GM23338 (cell line): ENCODE results near the gene RIPOR3.

Experiments
- CREB1 ChIP-seq: fragments of 250-450 bp; sonication (Bioruptor Pico); IDR thresholded peaks from 2 replicates; pipeline ENCODE4 v1.5.0; 2020; ENCODE audit warnings: low read depth, mild to moderate bottlenecking, moderate library complexity
- CTCF ChIP-seq, 2 experiments: fragments of 200-600 bp in 1 of 2; sonication (generic) in 1 of 2; conservative IDR thresholded peaks; 2 replicates each; pipeline versions ENCODE4 v1.5.1 to v1.6.1; 2016 to 2017; ENCODE audit warnings: antibody characterized with exemption in 2 of 2, low read depth in 2 of 2, mild to moderate bottlenecking in 2 of 2, moderate library complexity in 1 of 2
- ETS1 ChIP-seq: IDR thresholded peaks from 2 replicates; pipeline ENCODE4 v1.6.1; 2016; ENCODE audit warnings: antibody characterized with exemption
- EZH2 ChIP-seq: fragments of 200-600 bp; sonication (generic); IDR thresholded peaks from one replicate; pipeline ENCODE4 v1.8.0; 2017; ENCODE audit warnings: antibody characterized with exemption, mild to moderate bottlenecking, low read depth; ENCODE audit not compliant: unreplicated experiment
- EZH2phosphoT487 ChIP-seq: fragments of 200-600 bp; sonication (generic); IDR thresholded peaks from one replicate; pipeline ENCODE4 v1.8.1; 2018; ENCODE audit warnings: antibody characterized with exemption; ENCODE audit not compliant: unreplicated experiment
- JUNB ChIP-seq: IDR thresholded peaks from one replicate; pipeline ENCODE4 v1.6.1; 2016; ENCODE audit warnings: antibody characterized with exemption; ENCODE audit not compliant: unreplicated experiment
- NANOG ChIP-seq: IDR thresholded peaks from 2 replicates; pipeline ENCODE4 v1.6.1; 2016; ENCODE audit warnings: antibody characterized with exemption, borderline replicate concordance
- POLR2AphosphoS5 ChIP-seq: IDR thresholded peaks from 2 replicates; pipeline ENCODE4 v1.6.1; 2016; ENCODE audit warnings: antibody characterized with exemption, low read depth
- REST ChIP-seq: IDR thresholded peaks from one replicate; pipeline ENCODE4 v1.6.1; 2018; ENCODE audit warnings: antibody characterized with exemption; ENCODE audit not compliant: unreplicated experiment
- STAT1 ChIP-seq: IDR thresholded peaks from one replicate; pipeline ENCODE4 v1.6.1; 2016; ENCODE audit warnings: antibody characterized with exemption; ENCODE audit not compliant: unreplicated experiment
- ZNF114 ChIP-seq: fragments of 250-450 bp; sonication (Bioruptor Pico); IDR thresholded peaks from 2 replicates; pipeline ENCODE4 v1.5.0; 2020; ENCODE audit warnings: mild to moderate bottlenecking, moderate library complexity
- ZNF331 ChIP-seq: fragments of 250-450 bp; sonication (Bioruptor Pico); IDR thresholded peaks from 2 replicates; pipeline ENCODE4 v1.5.0; 2020; ENCODE audit warnings: low read depth, mild to moderate bottlenecking, moderate library complexity

GRCh38 chr20:50695135-50695872 is 4.0 kb upstream of the RIPOR3 start:
- TF ChIP-seq EZH2 = no peak
- no peak for TF ChIP-seq CTCF (conservative IDR thresholded peaks at IDR 0.05; ENCODE audit: low read depth in 2 of 2)
- TF ChIP-seq POLR2AphosphoS5 = no peak
- no peak for TF ChIP-seq EZH2phosphoT487
- no peak for TF ChIP-seq NANOG
- no peak for TF ChIP-seq ZNF114 (CRISPR knock-in tag)
- no peak for TF ChIP-seq ZNF331 (CRISPR knock-in tag)
- no peak for TF ChIP-seq REST
- TF ChIP-seq ETS1 = no peak
- no peak for TF ChIP-seq JUNB
- no peak for TF ChIP-seq CREB1 (CRISPR knock-in tag)
- no peak for TF ChIP-seq STAT1
